Measurements from ENCODE around the gene CEP70. TPM values are rescaled to one million over a fixed set of nuclear protein-coding genes. Genes with fewer than 3 reads are reported as not detected.

The CEP70 gene
- polyA plus RNA-seq, 3 donors: 36.4 to 43.6 (median 39.4) TPM

DNA sequence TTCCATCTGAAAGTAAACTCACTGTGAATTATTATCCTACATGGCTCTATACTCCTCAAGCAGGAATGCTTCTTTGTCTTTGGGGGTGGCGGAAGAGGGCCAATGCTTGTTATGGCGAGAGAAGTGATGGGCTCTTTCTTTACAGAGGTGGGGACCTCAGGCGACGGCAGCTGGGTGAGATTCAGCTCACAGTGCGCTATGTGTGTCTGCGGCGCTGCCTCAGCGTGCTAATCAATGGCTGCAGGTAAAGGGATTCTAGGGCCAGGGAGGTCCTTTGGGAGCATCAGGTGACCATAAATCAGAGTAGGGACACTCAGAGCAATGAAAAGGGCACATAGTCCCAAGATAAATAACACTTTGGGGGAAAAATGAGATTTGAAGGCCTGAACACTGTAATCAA is 120.7 kb downstream of the CEP70 start:
- DNase-seq (ENCODE audit: low read depth in 3 of 3, low spot score in 2 of 3): no peak

DNA sequence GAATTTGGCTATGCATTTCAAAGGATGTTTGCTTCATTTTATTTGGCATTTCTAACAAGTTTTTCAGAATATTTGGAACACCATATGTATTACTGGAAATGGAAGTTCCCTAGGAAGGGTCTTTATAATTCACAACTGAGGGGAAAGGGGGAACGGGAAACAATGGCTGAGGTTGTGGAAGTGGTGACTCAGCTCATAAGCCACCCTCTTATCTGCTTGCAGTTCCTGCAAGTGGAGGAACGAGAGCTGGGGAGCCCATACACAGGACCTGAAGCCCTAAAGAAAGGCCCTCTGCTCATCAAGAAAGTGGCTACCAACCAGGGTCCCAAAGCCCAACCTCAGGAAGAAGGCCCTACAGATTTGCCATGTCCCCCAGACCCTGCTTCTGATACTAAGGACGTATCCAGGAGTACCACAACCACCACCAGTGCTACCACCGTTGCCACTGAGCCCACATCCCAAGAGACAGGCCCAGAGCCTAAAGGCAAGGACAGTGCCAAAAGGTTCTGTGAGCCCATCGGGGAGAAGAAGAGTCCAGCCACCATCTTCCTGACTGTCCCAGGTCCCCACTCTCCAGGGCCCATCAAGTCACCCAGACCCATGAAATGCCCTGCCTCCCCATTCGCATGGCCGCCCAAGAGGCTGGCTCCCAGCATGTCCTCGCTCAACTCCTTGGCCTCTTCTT is 121.8 kb downstream of the CEP70 start:
- no peak for DNase-seq (ENCODE audit: low read depth in 3 of 3, low spot score in 2 of 3)

DNA sequence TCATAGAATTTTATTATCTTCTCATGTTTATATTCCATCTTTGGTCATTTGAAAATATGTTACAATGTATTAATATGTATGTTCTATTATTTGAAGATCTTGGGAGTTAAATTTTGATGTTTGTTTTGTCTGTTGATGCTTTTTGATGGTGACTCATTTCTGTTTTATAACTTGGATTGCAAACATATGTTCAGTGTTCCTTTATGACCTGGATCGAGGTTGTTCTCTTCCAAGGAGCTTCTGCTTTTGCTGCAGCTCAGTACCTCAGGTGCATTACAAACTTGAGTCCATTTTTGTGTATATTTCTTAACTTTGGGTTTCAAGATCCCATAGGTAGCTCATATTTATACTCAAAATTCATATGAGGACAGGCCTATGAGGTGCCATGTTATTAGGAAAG is 122.6 kb downstream of the CEP70 start:
- DNase-seq (ENCODE audit: low read depth in 3 of 3, low spot score in 2 of 3): no peak

DNA sequence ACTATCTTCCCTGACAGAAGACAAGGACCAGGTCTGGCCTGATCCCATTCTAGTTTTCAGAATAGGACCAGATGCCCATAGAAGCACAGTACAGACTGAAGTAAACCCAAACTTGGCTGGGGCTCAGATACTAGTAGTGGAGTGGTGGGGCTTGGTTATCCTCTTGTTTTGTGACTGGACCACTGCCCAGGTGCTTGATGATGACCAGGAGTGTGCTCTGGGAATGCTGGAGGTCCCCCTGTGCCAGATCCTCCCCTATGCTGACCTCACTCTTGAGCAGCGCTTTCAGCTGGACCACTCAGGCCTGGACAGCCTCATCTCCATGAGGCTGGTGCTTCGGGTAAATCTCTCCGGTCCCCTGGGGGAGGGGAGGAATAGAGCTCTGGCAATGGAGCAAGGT is 123.4 kb downstream of the CEP70 start:
- no peak for DNase-seq (ENCODE audit: low read depth in 3 of 3, low spot score in 2 of 3)

DNA sequence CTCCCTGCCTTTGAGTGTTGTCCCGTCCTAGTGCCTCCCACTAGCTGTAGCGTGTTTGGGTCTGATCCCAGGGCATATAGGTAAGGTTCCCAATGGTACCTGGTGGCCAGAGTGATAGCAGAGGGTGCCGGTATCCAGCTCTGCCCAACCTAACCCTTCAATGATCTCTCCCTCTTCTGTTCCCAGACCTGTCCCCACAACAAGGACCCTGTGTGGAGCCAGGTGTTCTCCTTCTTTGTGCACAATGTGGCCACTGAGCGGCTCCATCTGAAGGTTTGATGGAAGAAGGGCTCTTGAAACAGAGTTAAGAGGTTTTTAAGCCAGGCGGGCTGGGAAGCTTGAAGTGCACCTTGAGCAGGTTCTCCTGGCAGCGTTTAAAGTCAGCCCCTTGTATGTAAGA is 124.2 kb downstream of the CEP70 start:
- no peak for DNase-seq (ENCODE audit: low read depth in 3 of 3, low spot score in 2 of 3)

DNA sequence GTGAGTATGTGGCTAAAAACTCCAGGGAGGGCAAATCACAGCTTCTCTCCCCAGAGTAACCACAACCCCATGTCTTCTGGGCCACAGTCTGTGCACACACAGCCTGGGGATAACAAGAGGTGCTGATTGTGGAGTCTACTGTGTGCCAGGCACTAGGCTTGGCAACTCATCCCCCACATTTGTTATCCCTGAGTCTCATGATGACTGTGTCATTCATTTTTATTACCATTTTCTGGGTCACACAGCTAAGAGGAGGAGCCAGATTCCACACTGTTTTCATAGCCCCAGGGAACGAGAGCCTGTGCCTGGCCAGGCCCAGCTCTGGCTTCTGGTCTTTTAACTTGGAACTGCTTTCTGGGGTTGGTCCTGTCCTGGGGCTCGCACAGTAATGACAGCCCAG is 125.2 kb downstream of the CEP70 start:
- no peak for DNase-seq (ENCODE audit: low read depth in 3 of 3, low spot score in 2 of 3)

DNA sequence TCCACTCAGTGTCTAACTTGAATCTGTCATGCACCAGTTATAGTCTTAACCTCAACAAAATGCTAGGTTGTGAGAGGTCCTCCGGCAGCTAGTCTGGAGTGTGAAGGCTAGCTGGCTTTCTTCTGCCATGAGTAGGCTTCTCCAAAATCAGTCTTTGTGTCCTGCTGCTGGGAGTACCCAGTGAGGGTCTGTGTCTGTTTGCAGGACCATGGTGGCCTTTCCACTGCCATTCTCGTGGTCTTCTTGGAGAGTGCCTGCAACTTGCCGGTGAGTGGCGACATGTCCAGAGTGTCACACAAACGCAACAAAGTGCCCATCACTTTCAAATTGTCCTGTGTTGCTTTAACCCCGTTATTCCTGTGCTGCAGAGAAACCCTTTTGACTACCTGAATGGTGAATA is 125.6 kb downstream of the CEP70 start:
- no peak for DNase-seq (ENCODE audit: low read depth in 3 of 3, low spot score in 2 of 3)

DNA sequence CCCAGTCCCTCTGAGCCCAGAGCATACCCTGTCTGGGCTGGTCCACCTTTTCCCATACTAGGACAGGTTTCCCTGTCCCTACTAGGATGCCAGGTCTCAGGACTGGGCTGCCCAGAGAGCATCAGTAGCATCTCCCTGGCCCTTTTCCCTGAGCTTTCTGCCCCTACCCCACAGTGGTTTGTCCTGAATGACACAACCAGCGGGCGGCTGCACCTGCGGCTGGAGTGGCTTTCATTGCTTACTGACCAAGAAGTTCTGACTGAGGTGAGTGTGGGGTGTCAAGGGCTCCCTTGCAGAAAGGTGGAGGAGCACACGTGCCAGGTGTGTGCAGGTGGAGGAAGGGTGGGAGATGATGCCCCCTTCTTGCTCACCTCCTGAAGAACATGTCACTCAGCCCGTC is 126.1 kb downstream of the CEP70 start:
- no peak for DNase-seq (ENCODE audit: low read depth in 3 of 3, low spot score in 2 of 3)

DNA sequence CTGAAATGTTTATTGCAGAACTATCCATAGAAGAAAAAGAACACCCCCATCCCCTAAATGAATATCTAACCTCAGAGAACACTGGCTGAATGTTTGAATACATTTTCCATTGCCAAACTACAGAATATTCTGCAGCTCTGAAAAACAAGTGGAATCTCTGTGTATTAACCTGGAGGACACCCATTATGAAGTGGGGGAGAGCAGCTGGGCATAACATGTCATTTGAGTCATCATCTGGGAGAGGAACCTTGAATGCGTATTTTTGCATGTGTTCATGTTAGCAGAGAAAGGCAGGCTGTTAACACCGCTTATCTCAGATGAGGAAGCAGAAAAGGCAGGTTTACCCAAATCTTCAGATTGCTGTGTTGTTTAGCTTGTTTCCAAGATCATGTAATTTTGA is 128.1 kb downstream of the CEP70 start:
- no peak for DNase-seq (ENCODE audit: low read depth in 3 of 3, low spot score in 2 of 3)

DNA sequence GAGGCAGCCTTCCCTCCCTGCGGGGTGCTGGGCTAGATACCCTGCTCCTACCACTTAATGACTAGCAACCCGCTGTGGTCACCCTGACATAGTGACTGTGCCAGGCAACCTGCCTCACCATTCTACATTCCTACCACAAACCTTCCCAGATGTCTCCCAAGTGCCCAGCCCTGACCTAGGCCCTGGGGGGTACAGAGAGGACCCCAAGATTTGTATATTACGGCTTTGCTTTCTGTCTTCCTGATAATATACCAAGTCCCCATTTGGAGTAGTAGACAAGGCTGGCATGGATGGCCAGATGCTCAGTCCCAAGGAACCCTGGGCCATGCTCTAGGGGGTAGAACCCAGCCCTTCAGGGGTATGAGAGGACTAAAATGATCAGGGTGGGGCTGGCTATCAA is 128.6 kb downstream of the CEP70 start:
- DNase-seq (ENCODE audit: low read depth in 3 of 3, low spot score in 2 of 3): no peak

DNA sequence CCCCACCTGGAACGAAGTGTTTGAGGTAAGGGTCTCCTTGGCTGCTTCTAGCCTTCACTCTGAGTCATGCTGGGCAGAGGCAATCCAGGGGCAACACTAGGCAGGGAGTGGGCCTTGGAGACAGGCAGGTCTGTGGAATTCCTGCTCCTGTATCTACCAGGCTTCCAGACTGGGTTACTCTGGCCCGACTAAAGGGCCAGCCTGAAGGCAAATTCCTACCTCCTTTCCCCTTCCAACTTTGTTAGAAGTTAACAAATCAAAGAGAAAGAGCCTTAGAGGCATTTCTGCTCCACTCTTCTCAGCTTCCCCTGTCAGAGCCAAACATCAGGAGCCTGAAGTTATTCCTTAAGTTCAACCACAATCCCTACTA is 129.6 kb downstream of the CEP70 start:
- DNase-seq (ENCODE audit: low read depth in 3 of 3, low spot score in 2 of 3): no peak

DNA sequence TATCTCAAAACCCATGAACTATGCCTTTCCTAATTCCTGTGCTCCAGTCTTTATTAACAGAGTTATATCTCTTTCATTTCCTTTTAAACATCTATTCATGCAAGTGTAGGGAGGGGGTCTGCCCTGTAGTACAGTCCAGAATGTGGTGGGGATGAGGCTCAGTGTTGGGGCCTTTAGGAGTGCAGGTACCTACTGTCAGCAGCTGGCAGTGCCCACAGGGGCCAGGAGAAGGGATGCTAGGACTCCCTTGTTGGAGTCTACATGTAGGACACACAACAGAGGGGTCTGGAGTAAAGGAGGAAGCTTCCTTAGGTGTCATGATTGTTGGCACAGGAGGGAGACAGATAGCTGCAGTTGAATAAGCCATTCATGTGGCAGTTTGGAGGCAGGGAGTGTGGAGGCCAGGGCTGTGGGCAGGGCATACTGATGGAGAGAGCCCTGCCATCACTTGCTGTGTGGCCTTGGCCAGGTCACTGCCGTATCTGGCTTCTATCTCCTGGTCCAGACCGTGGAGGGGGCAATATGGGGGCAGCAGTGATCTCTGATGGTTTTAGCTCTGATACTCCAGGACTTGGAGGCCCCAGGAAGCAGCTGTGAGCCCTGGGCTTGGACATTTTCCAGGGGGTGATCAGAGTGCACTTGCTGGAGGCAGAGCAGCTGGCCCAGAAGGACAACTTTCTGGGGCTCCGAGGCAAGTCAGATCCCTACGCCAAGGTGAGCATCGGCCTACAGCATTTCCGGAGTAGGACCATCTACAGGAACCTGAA is 130.2 kb downstream of the CEP70 start:
- DNase-seq (ENCODE audit: low read depth in 3 of 3, low spot score in 2 of 3): no peak

DNA sequence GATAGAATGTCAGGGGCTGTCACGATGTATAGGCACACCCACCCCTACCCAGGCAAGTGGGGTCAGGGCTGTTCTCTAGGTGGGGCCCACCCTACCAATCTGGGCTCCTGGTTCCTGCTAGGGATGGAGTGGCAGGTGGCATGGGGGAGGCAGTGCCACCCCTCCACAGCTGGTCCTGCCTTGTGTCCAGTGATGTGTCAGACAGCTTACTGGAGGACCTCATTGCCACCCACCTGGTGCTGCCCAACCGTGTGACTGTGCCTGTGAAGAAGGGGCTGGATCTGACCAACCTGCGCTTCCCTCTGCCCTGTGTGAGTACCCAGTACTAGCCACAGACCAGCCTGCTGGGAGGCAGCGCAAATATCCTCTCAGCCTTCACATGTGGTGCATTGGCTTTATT is 132.2 kb downstream of the CEP70 start:
- DNase-seq (ENCODE audit: low read depth in 3 of 3, low spot score in 2 of 3): no peak

DNA sequence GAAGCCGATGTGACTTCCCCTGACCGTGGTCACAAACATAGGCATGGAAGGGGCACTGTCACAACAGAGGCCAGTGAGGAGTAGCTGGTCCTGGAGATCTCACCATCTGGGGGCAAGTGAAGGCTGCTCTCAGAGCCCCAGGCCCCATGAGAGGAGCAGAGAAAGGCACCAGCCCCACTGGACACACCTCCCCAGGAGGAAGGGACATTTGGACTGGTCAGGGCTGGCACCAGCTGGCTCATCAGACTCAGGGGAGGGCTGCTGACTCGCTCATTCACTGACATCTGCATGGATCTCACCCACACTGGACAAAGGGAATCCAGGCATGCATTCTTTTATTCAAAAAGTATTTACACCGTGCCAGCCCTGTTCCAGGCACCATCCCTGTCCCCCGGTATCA is 132.8 kb downstream of the CEP70 start:
- no peak for DNase-seq (ENCODE audit: low read depth in 3 of 3, low spot score in 2 of 3)

DNA sequence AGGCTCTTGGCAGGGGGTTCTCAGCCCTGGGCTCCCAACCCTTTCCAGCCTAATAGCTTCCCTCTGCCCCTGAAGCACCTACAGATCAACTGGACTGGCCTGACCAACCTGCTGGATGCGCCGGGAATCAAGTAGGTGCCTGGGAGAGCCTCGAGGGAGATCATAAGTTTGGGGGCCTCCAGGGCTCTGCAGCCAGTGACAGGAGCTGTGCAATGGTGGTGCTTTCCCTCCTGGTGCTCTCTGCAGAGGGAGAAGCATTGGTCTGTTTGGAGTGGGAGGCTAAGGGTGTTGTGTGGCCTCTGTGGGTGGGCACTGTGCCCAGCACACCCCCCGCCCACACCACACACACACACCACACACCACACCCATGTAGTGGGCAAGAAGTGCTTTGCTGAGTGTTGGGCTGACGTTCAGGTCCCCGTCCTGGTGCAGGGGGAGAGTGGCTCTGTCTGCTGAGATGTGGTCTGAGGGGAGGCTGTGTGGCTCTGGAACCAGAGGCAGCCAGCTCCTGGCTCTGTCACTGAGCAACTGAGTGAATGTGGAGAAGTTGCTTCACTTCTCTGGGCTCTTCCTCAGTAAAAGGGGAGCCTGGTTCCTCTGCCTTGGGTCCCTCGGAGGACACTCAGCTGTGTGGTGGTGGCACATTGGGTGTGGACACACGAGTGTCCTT is 133.4 kb downstream of the CEP70 start:
- DNase-seq (ENCODE audit: low read depth in 3 of 3, low spot score in 2 of 3): no peak

DNA sequence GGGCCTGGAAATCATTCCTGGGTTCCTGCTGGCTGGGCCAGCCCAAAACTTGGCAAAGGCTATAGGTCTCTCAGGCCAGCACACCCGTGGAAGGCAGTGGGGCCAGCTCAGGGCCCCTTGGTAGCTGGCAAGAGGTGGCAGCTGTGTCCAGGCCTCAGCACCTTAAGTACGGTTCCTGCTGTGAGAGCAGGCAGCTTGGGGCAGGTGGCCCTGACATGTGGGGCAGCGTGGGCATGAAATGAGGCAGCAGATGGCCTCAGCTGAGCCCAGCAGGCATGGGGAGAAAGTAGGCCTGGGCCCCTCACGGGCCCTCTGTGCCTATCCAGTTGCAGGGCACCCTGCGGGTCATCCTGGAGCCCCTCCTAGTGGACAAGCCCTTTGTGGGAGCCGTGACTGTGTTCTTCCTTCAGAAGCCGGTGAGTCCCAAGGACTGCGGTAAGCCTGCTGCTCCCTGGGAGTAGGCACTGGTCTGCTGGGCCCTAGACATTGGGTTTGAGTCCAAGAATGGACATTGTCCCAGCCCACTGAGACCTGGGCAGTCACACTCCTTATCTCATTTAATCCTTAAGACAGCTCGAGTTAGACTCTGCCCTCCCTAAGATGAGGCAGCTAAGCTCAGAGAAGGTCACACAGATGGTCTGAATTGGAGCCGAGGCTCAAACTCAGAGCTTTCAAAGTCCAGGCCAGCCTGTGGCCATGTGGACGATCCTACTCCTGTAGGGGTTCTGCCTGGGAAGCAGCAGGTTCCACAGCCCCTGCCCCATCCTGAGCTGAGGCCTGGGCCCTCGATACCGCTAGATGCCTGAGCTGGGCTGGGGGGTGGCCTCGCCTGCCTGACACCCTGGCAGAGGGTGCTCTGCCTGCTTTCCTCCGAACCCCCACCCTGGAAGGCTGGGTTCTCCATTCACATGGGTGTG is 134.2 kb downstream of the CEP70 start:
- DNase-seq (ENCODE audit: low read depth in 3 of 3, low spot score in 2 of 3): no peak

DNA sequence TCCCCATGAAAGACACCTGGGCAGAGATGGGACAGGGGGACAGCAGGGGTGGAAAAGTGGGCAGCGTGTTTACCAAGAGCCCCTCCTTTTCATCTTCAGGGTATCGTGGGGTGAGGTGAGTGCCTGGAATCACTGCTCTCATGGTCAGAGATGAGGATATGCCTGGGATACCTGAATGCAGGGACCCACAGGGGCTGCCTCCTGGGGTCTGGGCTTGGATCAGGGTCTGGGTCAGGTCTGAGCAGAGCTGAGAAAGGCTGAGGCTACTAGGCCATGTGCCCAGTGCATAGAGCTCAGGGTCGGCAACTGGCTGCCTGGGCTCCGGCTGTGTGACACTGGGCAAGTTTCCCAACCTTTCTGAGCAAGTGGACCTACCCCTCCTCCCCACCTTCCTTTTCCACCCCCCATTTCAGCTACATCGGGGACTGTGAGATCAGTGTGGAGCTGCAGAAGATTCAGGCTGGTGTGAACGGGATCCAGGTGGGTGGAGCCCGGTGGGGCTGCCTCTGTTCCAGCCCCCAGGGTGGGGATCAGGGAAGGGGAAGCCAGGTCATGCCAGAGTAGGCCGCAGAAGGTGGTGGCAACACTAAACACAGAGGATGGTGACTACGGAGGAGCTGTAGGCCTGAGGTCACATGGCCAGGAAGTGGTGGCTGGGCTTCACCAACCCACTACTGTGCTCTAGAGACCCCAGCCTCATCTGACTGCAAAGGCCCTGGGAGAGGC is 135.1 kb downstream of the CEP70 start:
- DNase-seq (ENCODE audit: low read depth in 3 of 3, low spot score in 2 of 3): no peak

DNA sequence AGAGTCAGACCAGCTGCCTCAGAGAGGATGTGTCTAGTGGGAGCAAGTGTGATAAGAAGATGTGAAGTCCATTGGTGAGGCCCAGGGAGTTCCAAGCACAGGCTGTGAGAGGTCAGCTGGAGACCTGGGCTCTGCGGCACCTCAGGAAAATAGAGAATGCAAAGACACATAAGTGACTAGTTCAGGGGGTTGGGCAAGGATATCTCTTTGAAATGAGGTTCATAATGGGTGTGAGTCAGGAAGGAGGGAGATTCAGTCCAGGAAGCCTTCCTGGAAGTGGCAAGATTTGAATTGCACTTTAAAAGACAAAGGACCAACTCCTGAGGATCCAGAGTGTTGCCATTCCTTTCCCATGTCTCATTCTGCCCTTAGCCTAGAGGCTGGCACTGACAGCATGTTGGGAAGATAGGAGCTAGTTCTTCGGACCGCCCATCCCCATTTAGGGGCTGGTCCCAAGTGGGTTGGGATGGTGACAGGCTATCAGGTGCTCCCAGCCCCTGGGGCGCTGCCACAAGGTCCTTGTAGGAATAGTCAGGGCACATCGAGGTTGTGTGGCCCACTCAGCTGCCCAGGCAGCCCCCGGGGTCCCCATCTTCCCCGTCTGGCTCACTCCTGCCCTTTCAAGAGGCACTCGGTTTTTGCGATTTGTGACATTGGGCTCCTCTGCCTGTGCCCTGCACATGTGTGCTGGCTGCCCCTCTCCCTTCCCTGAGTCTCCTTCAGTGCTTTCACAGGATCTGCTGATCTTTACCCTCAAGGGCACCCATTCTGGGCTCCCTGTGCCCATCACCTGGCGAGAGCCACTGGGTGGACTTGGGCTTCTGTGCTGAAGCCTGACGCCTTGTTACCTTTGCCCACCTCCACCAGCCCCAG is 136.0 kb downstream of the CEP70 start:
- DNase-seq (ENCODE audit: low read depth in 3 of 3, low spot score in 2 of 3): no peak

Measured in right renal cortex interstitium (tissue), 3 donors.